Stimulated activated CD8-positive, alpha-beta memory T cell treated with anti-CD3 and anti-CD28 coated beads, Interleukin-4, amount 100 ng/mL, for 48 hours (primary cell): Measurements from ENCODE around the gene LIX1L.

Experiments
- DNase-seq: peaks from one replicate; pipeline ENCODE4 v3.0.0-alpha.2; 2020

The LIX1L gene

GRCh38 chr1:145957443-145958319, at the start of gene LIX1L:
Gene LIX1L, minus strand, starts transcription at chr1:145958017. Its CDS starts 90 bp downstream, at chr1:145957927.
- peak; percentile 96 for DNase-seq

GRCh38 chr1:146001709-146002108, 43.9 kb upstream of the LIX1L start:
- DNase-seq: no peak

- no peak for DNase-seq
These were observed 41.7 kb upstream of the LIX1L start for GRCh38 chr1:145999321-146000024.

GRCh38 chr1:145997718-145998023, 39.9 kb upstream of the LIX1L start:
- no peak for DNase-seq

GRCh38 chr1:145997016-145997717, 39.4 kb upstream of the LIX1L start:
- DNase-seq: peak; percentile 66

- peak; percentile 96 for DNase-seq
These were observed 38.7 kb upstream of the LIX1L start, which contains the start of gene TXNIP for GRCh38 chr1:145996433-145997015. Gene TXNIP, minus strand, starts transcription at chr1:145996579. Its CDS starts 313 bp downstream, at chr1:145996266.

- no peak for DNase-seq
These were observed 38.2 kb upstream of the LIX1L start for GRCh38 chr1:145995964-145996432.

GRCh38 chr1:145995148-145995881, 37.5 kb upstream of the LIX1L start:
- DNase-seq: no peak

GRCh38 chr1:145994391-145995120, 36.7 kb upstream of the LIX1L start:
- DNase-seq: peak; percentile 69

- DNase-seq: no peak
These were observed 36.0 kb upstream of the LIX1L start for GRCh38 chr1:145993618-145994390.

- no peak for DNase-seq
These were observed 35.3 kb upstream of the LIX1L start for GRCh38 chr1:145992958-145993617.

GRCh38 chr1:145992502-145992936, 34.7 kb upstream of the LIX1L start:
- DNase-seq: no peak

- no peak for DNase-seq
These were observed 34.1 kb upstream of the LIX1L start for GRCh38 chr1:145991735-145992412.

- DNase-seq: peak; percentile 27
These were observed 32.5 kb upstream of the LIX1L start for GRCh38 chr1:145990249-145990855.

- DNase-seq: no peak
These were observed 31.0 kb upstream of the LIX1L start for GRCh38 chr1:145988773-145989172.

- no peak for DNase-seq
These were observed 30.1 kb upstream of the LIX1L start for GRCh38 chr1:145987926-145988325.

- DNase-seq: no peak
These were observed 28.7 kb upstream of the LIX1L start for GRCh38 chr1:145986551-145986950.

- no peak for DNase-seq
These were observed 28.0 kb upstream of the LIX1L start for GRCh38 chr1:145985502-145986439.
